Amniotic epithelial cell (primary cell): ENCODE results near the gene TPRN.

Experiments used
- DNase-seq: peaks from one replicate; pipeline ENCODE4 v3.0.0-alpha.2; 2010; ENCODE audit warnings: low read depth

TPRN gene

DNA sequence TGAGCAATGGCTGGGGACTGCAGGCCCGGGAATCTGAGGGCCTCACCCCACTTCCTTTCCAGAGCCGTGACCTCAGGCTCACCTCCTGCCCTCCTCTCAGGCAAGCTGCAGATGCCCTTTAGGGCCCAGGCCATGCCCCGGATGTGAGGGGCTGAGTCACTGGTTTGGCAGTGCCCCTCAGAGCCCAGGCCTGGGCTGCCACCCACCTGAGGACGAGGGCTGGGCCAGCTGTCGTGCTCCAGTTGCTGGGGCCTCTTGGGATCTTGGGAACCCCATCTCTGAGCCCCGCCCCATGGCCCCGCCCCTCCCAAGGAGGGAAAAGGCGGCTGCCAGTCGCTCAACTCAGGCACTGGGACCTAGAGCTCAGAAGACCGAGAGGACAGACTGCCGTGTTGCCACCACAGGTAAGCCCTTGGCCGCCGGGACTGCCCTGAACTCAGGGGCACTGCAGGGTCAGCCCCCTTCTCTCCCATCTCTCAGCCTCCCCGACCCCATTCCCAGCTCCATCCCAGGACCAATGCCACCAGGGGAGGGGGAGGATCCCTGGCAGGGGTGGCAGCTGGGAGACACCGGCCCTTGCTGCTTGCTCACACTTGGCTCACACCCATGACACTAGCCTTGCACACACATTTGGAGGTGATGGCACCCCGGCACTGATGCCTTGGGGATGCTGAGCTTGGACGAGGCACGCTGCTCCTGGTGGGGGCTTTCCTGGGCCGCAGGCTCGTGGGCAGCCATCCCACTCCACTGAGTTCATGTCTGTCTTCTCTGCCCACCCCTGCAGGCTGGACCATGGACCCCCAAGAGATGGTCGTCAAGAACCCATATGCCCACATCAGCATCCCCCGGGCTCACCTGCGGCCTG lies 24.5 kb upstream of the TPRN start, which contains the start of gene CYSRT1:
Gene CYSRT1 (plus strand): TSS at position 345 of the 865 bp plus-strand sequence. CDS start 448 bp downstream, at position 793.
- no peak for DNase-seq

DNA sequence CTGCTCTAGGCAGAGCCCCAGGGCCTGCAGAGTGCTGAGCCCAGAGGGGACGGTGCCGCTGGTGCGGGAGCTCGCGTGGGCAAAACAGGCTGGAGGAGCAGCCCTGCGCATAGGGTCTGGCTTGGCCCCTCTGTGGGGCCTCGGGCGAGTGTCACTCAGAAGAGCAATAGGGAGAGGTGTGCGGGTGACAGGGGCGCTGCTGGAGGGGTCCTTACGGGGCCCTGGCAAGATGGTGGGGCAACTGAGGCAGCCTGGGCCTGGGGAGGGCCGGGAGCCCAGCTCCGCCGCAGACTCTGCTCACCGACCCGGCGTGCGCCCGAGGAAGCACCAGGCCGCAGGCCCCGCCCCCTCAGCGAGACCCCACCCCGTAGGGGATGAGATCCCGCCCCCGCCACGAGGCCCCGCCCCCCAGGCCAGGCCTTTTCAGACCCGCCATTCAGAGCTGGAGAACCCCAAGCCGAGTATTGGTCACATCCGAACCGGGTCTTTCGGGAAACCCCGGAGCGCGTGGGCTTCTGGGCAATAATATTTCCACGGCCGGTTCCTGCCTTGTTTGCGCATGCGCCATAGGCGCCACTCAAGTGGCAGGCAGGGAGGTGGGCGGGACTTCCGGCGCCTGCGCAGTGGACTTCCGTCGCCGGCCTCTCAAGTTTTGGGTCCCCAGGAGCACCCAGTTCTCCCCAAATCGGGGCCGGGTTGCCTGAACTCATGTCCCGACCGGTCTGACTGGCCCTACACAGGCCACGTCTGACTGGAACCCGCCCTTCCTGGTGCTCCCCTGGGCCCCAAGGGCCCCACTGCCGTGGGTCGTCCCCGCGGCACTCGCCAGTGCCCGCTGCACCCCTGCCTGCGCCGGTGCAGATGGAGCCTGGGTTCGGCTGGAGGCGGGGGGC lies 22.8 kb upstream of the TPRN start:
- DNase-seq: peak; percentile 96

DNA sequence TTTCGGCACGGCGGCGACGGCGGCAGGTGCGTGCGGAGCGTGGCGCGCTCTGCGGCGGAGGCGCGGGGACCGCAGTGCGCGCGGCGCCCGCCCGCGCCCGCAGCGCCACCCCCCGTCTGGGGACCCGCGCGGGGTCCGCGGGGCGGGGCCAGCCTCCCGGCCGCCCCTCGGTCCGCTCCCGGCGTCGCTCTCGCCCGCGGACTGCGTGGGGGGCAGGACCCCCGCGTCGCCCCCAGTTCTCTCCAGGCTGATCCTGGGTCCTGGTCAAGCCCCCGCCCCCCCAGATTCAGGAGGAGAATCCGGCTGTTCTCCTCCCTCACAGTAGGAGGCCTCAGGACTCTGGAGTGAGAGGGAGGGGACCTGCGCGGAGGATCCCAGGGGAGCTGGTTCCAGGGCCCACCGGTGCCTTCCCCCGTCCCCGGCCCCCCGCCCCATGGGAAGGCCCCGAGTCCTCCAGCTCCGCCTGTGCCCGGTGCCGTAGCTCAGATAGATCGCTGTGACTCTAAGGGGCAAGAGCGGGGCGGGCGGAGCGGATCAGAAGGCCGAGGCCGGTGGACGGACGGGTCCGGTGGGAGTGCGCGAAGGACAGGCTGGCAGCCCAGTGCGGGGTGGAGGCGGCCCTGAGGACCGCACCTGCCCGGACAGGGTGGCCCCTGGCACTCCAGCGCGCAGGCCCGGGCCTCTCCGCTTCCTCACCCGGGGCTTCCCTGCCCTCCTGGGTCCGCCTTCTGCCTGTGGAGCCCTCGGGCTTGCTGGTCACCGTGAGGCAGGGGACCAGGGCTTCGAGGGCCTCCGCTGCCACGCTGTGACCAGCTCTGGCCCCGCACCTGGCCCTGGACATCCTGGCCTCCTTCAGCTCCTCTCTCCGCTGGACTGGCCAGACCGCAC lies 21.9 kb upstream of the TPRN start, which contains the start of gene RNF208:
Gene RNF208 (minus strand): TSS at position 51 of the 888 bp plus-strand sequence. CDS start 1,028 bp downstream, outside the sequence.
- no peak for DNase-seq

DNA sequence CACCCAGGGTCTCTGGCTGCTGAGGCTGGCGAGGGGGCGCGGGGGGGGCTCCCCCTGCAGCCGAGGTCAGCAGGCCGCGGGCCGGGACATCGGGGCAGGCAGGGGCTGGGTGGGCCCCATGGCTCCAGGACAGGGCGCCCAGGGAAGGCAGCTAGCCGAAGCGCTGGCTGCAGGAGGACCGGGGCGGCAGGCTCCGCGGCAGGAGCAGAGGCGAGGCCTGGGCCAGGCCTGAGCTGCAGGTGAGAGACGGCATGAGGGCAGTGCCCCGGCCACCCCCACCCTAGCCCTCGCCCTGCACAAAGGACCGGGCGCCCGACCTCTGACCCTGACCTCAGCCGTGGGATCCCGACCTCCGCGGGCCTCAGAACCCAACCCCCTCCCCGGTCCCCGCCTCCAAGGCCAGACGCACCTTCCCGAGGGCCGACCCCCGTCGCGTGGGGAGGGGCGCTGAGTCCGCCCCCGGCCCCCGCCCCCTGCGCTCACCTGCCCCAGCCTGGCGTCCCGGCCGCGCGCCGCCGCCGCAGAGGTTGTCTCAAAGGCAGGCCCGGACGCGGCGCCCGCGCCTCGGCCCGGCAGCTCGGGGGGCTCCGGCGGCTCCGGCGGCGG lies 21.1 kb upstream of the TPRN start:
- no peak for DNase-seq

DNA sequence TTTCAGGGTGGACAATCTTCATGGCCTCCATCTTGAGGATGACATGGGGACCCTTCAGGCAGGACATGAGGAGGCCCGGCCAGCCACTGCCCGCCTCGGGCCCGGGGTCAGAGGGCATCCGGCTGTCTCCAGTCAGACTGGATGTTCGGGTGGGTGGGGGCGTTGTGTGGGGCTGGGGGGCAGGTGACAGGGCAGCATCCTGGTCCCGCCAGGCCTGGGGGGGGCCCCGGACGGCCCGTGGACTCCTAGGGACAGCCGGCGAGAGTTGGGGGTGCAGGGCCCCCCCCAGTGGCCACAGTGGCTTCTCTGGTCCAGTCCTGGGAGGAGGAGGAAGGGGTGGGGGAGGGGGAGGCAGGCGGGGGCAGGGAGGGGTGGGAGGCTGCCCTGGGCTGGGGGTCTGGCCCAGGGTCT lies 20.6 kb upstream of the TPRN start:
- no peak for DNase-seq

DNA sequence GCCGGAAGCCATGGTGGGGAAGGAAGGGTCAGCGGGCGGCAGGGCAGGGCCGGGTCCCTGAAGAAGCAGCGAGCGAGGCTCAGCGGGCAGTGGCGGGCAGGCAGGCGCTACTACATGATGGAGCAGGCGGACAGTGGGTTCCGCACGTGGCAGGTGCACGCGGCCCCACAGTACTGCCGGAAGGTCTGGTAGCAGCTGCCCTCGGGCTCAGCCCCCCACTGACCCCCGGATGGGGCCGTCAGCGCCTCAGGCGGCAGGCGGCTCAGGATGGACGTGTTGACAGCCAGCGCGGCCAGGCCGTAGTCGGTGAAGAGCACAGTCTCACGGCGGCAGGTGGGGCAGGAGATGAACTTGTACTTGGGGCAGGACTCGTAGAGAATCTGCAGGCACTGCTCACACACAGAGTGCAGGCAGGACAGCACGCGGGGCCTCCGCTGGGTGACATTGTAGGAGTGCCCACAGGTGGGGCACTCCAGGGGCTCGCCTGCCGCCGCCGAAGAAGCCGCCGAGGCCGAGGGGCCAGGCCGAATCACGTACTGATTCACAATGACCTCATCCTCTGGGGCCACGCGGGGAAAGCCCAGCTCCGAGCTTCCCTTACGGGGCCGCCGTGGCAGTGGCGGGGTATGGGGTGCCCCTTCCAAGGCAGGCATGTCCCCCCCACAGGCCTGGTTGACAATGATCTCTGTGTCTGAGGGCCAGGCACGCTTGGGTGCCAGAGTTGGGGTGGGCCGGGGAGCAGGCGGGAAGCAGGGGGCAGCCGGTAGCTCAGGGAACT lies 20.0 kb upstream of the TPRN start:
- no peak for DNase-seq

DNA sequence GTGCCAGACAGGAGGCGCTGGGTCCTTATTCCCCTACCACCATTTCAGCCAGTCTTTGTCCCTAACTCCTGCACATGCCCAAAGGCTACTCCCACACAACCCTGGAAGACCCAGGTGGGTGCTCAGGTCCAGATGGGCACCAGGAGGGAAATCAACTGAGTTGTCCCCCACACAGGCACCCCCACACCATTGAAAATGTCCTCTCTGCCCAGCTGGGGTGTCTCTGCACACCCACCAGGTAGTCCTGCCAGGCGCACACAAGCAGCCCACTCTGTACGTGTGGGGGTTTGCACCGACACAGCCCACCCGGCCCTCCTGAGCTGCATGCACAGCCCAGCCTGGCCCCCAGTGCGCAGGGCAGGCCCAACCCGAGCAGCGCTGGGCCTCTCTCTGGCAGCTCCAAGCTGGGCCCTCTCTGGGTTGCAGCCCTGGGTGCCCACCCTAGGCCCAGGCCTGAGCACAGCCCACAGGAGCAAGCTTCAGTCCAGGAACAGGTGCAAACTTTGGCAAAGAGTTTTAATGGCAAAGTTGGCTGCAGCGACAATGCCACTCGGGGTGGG lies 19.3 kb upstream of the TPRN start:
- DNase-seq: no peak

DNA sequence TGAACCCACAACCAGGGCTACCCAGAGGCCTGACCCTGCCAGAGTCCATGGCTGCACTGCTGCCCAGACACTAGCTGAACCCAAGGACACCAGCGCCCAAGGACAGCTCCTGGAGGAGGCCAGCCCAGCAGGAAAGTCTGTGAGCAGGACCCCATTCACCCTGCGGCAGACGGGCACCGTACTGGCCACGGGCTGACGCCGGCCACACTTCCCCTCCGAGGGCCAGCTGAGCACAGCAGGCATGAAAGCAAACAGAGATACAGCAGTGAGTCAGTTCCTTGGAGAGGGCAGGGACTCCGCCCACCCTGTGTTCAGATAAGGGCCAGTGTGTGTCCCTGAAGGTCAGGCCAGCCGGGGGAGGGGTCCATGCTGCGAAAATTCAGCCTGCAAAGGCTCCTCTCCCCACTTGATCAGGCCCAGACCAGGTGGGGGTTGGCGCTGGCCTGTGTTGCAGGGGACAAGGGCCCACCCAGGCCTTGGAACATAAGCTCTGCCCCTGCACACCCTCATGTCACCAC lies 18.3 kb upstream of the TPRN start:
- DNase-seq: peak; percentile 78

DNA sequence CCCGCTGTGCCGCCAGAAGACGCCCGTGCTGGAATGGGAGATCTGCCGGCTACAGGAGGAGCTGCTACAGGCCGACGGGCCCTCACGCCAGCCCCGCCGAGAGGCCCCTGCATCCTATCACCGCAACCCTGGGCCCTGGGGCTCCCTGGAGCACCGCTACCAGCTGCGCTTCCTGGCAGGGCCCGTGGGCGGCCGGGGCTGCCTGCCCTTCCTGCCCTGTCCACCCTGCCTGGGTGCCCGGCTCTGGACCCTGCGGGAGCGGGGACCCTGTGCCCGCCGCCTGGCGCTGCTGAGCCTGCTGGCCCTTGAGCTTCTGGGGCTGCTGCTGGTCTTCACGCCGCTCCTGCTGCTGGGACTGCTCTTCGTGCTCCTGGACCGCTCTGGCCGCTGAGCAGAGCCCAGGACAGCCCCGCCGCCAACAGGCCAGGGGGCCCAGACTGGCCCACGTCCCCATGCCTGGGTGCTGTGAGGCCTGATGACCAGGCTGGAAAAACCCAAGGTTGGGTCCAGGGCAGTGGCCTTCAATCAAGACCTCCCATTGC lies 17.7 kb upstream of the TPRN start:
- no peak for DNase-seq

DNA sequence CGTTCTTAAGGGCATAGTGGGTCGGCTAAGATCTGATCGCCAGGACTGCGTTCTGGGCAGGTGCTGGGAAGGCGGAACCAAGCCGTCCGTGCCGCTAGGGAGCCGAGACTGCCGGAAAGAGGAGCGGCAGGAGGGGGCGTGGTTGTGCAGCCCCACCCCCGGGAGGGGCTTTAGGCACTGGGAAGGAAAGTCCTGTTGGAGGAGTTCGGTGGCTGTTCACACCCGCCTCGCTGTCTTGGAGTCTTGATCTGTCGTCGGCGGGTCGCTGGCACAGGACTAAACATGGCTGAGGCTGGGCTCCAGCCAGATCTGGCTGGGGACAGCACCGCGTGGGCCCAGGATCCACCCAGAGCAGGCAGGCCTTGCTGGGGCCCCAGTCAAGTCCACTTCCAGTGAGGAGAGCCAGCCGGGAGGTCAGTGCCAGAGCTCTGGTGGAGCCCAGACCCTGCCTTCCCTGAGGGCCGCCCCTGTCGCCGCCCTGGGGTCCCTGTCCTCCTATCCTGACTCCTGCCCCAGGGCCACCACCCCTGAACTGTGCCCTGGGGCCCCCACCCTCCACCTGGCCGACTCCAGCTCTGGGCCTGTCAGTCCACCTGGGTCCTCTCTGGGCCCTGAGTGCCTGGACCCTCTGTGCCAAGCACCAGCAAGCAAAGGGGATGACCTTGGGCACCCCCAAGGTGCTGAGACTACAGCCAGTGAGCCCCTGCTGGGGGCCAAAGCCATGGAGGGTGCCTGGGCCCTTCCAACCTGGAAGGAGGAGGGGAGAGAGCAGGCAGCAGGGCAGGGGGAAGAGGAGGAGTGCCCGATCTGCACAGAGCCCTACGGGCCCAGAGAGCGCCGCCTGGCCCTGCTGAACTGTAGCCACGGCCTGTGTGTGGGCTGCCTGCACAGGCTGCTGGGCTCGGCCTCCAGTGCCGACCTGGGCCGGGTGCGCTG lies 17.0 kb upstream of the TPRN start:
- peak; percentile 53 for DNase-seq

DNA sequence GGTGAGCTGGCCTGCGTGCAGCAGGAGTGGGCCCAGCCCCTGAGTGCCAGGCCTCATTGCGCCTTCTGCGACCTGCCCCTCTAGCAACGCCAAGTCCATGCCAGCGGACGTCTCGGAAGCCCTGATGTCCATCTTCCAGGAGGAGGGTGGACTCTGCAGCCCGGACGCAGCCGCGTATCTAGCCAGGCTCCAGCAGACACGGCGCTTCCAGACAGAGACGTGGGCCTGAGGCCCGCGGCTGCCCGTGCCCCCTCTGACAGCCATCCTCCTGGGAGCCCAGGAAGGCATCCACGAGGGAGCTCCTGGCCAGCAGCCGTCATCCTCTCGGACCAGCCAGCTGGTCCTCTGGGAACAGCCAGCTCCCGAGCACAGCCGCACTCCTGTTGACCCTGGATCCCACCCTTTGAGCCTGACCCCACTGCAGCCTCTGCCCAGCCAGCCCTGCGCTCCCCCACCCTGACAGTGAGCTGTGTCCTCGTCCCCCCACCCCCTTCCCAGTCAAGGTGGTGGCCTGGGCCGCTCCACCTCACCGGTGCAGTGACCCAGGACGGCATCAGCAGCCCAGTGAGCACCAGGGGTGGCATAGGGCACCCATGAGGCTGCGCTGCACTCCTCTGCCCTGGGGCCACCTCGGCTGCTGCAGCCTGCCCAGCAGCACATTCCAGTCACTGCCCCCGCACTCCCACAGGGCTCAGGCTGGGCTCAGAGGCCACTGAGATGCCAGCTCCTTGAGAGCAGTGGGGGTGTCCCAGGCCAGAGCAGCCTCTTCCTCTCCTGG lies 15.8 kb upstream of the TPRN start:
- no peak for DNase-seq

DNA sequence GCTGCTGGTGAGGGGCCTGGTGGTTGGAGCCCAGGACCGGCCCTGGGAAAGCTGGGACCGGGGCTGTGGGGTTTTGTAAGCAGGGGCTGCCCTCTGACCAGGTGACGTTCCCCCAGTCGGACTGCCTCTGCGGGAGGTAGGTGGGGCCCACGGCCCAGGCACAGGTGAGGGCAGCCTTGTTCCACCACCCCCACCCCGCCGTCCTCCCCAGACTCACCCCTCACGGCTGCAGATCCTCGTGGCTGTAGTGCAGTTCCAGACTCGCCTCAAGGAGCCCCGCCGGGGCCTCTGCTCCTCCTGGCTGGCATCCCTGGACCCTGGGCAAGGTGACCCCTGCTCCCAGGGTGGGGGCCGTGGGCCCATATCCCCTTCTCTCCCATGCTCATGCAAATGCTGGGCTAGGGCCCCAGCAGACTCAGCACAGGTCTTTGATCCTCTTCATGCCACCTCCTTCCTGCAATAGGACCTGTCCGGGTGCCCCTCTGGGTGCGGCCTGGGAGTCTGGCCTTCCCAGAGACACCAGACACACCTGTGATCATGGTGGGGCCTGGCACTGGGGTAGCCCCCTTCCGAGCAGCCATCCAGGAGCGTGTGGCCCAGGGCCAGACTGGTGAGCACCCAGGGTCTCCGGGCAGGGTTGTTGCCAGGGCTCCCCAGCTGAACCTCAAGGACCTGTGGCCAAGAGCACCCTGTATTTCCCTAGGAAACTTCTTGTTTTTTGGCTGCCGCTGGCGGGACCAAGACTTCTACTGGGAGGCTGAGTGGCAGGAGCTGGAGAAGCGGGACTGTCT lies 14.8 kb upstream of the TPRN start:
- no peak for DNase-seq

DNA sequence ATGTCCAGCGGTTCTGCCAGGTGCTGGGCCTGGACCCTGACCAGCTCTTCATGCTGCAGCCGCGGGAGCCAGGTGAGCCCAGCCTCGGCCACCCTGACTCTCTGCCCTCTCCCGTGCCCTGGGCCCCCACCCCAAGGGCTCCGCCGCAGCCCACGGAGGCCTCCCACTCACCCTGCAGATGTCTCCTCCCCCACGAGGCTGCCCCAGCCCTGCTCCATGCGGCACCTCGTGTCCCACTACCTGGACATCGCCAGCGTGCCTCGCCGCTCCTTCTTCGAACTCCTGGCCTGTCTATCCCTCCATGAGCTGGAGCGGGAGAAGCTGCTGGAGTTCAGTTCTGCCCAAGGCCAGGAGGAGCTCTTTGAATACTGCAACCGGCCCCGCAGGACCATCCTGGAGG lies 14.1 kb upstream of the TPRN start:
- DNase-seq: no peak

DNA sequence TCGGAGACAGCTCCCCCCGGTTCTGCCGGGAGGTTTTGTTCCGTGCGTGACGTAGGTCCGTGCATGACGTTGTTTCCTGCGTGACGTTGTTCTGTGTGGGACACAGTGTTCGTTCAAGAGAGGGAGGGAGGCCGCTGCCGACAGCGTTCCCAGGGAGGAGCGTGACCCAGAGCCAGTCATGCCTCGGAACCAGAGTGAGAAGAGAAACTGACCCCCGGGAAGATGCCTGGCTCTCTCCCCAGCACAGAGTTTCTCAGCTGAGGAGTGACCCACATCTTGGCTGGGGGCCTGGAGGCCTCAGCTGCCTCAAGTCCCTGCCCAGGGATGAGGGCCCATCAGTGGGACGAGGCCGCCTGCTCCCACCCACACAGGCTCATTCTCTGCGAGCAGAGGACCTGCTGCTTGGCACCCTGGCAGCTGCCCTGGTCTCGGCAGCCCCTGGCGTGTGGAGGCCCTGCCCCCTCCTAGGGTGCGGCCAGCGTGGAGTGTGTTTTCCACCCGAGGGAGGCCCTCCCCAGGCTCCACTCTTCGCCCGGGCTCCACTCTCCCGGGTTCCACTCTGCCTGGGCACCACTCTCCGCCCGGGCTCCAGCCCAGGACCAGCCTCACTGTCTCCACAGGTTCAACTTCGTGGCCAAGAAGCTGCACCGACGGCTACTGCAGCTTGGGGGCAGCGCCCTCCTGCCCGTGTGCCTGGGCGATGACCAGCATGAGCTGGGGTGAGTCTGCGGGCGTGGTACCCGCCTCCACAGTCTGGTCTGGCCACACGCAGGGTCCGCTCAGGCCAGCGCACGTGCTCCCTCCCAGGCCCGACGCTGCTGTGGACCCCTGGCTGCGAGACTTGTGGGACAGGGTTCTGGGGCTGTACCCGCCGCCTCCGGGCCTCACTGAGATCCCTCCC lies 12.9 kb upstream of the TPRN start:
- DNase-seq: no peak

DNA sequence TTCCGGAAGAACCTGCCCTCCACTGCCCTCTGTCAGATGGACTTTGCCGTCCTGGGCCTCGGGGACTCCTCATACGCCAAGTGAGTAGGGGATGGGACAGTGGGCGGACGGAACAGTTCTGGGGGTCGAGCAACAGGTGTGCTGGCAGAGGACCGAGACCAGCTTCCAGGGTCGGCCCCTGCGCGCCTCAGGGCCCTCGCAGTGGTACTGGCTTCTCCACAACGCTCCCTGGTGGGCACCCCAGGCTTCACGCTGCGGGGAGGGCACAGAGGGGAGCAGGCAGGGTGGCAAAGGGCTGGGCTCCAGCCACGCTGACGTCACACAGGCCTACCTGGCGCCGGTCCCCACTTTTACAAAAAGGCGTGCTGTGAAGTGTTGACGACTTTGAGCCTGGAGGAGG lies 12.0 kb upstream of the TPRN start:
- DNase-seq: no peak

DNA sequence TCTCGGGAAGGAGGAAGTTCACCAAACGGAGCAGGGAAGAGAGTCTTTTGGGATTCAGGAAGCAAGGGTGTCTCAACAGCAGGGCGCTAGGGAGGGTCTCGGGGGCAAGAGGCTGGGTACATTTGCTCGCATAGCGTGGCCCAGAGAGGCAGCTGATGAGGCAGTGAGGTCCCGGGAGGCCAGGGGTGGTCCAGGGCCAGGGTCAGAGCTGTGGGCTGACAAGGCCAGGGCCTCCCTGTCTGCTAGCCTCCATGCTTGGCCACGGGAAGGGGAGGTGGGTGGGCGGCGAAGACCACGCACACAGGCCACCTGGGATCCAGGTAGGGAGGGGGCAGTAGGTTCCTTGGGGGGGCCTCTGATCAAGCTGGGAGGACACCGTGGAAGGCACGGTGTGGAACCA lies 11.0 kb upstream of the TPRN start:
- no peak for DNase-seq
